HepG2 (cell line): ENCODE measurements around the gene NFILZ. TPM values are rescaled to one million over a fixed set of nuclear protein-coding genes. Genes with fewer than 3 reads are reported as not detected.

ENCODE experiments used
- AHDC1 ChIP-seq: sonication (generic); formaldehyde crosslinking; IDR thresholded peaks from 2 replicates; pipeline ENCODE4 v1.5.1; 2020; ENCODE audit warnings: mild to moderate bottlenecking, missing genetic modification reagents, borderline replicate concordance
- CENPT ChIP-seq: sonication (generic); formaldehyde crosslinking; IDR thresholded peaks from 2 replicates; pipeline ENCODE4 v1.8.0; 2022; ENCODE audit warnings: low read depth, mild to moderate bottlenecking, moderate library complexity, missing genetic modification reagents
- GLI4 ChIP-seq: sonication (generic); formaldehyde crosslinking; IDR thresholded peaks from 2 replicates; pipeline ENCODE4 v1.5.1; 2020; ENCODE audit warnings: missing genetic modification reagents, mild to moderate bottlenecking, moderate library complexity, borderline replicate concordance
- HOXD1 ChIP-seq: sonication (generic); formaldehyde crosslinking; IDR thresholded peaks from 2 replicates; pipeline ENCODE4 v1.5.0; 2020; ENCODE audit warnings: missing genetic modification reagents
- MAZ ChIP-seq, 2 experiments: sonication (generic) in 1 of 2; formaldehyde crosslinking in 1 of 2; IDR thresholded peaks; 2 replicates each; pipeline versions ENCODE4 v1.5.0 to v1.6.1; 2012 to 2020; ENCODE audit warnings: low read depth in 2 of 2, mild to moderate bottlenecking in 2 of 2, borderline replicate concordance in 1 of 2, improper control_type of control experiment in 1 of 2, low read length in 1 of 2, missing genetic modification reagents in 1 of 2, moderate library complexity in 1 of 2
- NPAS2 ChIP-seq: sonication (generic); formaldehyde crosslinking; IDR thresholded peaks from 2 replicates; pipeline ENCODE4 v1.8.0; 2022; ENCODE audit warnings: mild to moderate bottlenecking, missing genetic modification reagents, borderline replicate concordance
- RXRB ChIP-seq: IDR thresholded peaks from 2 replicates; pipeline ENCODE4 v1.6.1; 2016; ENCODE audit warnings: borderline replicate concordance, missing genetic modification reagents, missing compliant biosample characterization
- XRCC5 ChIP-seq: fragments of 200-400 bp; formaldehyde crosslinking; optimal IDR thresholded peaks from 2 replicates; pipeline ENCODE3; 2017; ENCODE audit warnings: mild to moderate bottlenecking, low read length
- ZBTB4 ChIP-seq: sonication (generic); formaldehyde crosslinking; IDR thresholded peaks from 2 replicates; pipeline ENCODE4 v1.4.0; 2020; ENCODE audit warnings: missing genetic modification reagents, mild to moderate bottlenecking, borderline replicate concordance
- ZNF264 ChIP-seq: sonication (generic); formaldehyde crosslinking; IDR thresholded peaks from 2 replicates; pipeline ENCODE4 v1.4.0; 2020; ENCODE audit warnings: missing genetic modification reagents
- ZNF275 ChIP-seq: sonication (generic); formaldehyde crosslinking; IDR thresholded peaks from 2 replicates; pipeline ENCODE4 v1.8.0; 2022; ENCODE audit warnings: missing genetic modification reagents, mild to moderate bottlenecking, inconsistent platforms, borderline replicate concordance
- ZSCAN21 ChIP-seq: sonication (generic); formaldehyde crosslinking; IDR thresholded peaks from 2 replicates; pipeline ENCODE4 v1.8.0; 2022; ENCODE audit warnings: mild to moderate bottlenecking, missing genetic modification reagents, moderate library complexity, borderline replicate concordance
- polyA plus RNA-seq, 8 experiments: library from polyadenylated mRNA; depleted of rRNA in 3 of 8; stranded (reverse) in 7 of 8; unstranded in 1 of 8; fragments of >200 nt; fragmentation: Illumina TruSeq in 4 of 8; extraction: Trizol in 4 of 8; gene quantifications; 2 replicates each; pipeline versions ENCODE4 v1.2.1 to v1.2.3, GENCODE V29; 2011 to 2016; ENCODE audit warnings: low read depth in 4 of 8, missing spikeins in 1 of 8, mixed read lengths in 1 of 8; ENCODE audit not compliant: insufficient read depth in 1 of 8
- total RNA-seq, 5 experiments: library from RNA; depleted of rRNA; stranded (reverse); fragments of >200 nt; fragmentation: Illumina TruSeq; extraction: Trizol; gene quantifications; 2 replicates each; pipeline ENCODE4 v1.2.3, GENCODE V29; 2016; ENCODE audit warnings: low read depth in 1 of 5
- TF ChIP-seq, protein P1 (sequence below): sonication (generic); formaldehyde crosslinking; IDR thresholded peaks from 2 replicates; pipeline ENCODE4 v1.8.0; 2022; ENCODE audit warnings: missing genetic modification reagents, mild to moderate bottlenecking, moderate library complexity, borderline replicate concordance

Gene NFILZ
- total and polyA plus RNA-seq, 2 of the 13 experiments (the other 11 are each of a cell fraction or from before 2014, with no cell fraction given), result not detected

DNA sequence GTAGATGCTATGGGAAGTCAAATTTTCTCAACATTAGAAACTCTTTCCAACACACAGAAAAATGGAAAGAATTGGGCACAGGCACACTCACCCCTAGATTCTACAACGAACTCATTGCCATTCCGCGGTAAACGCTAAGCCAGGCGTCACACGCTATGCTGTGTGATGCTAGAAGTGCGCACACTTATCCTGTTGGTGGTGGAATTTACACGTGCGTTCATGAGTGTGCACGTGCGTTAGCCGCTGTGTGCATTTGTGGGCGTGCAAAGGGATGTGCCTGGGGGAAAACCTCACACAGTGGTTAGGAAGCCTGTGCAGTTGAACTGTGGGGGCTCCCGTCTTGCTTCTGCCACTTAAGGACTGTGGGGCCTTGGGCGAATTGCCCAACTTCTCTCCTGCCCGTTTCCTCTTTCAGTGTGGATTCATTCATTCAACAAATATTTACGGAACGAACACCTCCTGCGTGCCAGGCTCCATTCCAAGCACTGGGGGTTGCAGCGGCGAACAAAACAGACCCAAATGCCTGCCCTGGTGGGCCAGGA lies 7.7 kb downstream of the NFILZ start (continued):
- no peak for TF ChIP-seq AHDC1 (CRISPR knock-in tag)
- no peak for TF ChIP-seq XRCC5
- 0 out of 2 replicates have a peak, but pooled peaks have one; percentile 70 for TF ChIP-seq ZBTB4 (CRISPR knock-in tag)
- TF ChIP-seq, protein P1, sequence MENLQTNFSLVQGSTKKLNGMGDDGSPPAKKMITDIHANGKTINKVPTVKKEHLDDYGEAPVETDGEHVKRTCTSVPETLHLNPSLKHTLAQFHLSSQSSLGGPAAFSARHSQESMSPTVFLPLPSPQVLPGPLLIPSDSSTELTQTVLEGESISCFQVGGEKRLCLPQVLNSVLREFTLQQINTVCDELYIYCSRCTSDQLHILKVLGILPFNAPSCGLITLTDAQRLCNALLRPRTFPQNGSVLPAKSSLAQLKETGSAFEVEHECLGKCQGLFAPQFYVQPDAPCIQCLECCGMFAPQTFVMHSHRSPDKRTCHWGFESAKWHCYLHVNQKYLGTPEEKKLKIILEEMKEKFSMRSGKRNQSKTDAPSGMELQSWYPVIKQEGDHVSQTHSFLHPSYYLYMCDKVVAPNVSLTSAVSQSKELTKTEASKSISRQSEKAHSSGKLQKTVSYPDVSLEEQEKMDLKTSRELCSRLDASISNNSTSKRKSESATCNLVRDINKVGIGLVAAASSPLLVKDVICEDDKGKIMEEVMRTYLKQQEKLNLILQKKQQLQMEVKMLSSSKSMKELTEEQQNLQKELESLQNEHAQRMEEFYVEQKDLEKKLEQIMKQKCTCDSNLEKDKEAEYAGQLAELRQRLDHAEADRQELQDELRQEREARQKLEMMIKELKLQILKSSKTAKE (CRISPR knock-in tag), result peak; percentile 46; the same call in 1 of the 2 replicates
- TF ChIP-seq CENPT (CRISPR knock-in tag), result no peak
- TF ChIP-seq ZSCAN21 (CRISPR knock-in tag), result no peak
- TF ChIP-seq ZNF275 (CRISPR knock-in tag), result no peak
- TF ChIP-seq RXRB (CRISPR knock-in tag), result peak; percentile 48; the same call in 1 of the 2 replicates
- TF ChIP-seq MAZ (IDR thresholded peaks at IDR 0.05; ENCODE audit: borderline replicate concordance, low read depth, low read length), result no peak
- no peak; the same call in 1 of the 2 replicates for TF ChIP-seq MAZ (CRISPR knock-in tag; IDR thresholded peaks at IDR 0.05; ENCODE audit: low read depth)
- no peak for TF ChIP-seq HOXD1
- TF ChIP-seq GLI4 (CRISPR knock-in tag), result no peak
- no peak for TF ChIP-seq ZNF264
- no peak for TF ChIP-seq NPAS2
